Duodenal mucosa (tissue), 2 donors: ENCODE data around the gene NR1H4.
A peak's percentile ranks its signal among the peaks of the same experiment; 100 is the strongest.
"Not testable (repeated sequence)": the region's sequence is repeated elsewhere in the genome, so short reads cannot be mapped to it uniquely, and the experiment has no call there.

ENCODE experiments used
- H3K27ac ChIP-seq: one replicate; pipeline ENCODE4 v1.7.0; 2013; ENCODE audit warnings: low read depth, low read length
- H3K27me3 ChIP-seq, 2 donors: one replicate each; pipeline ENCODE4 v1.7.0; 2013; ENCODE audit warnings: low read length in 2 of 2, control low read depth in 1 of 2; ENCODE audit not compliant: insufficient read depth in 2 of 2, control insufficient read depth in 1 of 2
- H3K36me3 ChIP-seq, 2 donors: one replicate each; pipeline ENCODE4 v1.7.0; 2013; ENCODE audit warnings: low read length in 2 of 2, control low read depth in 1 of 2; ENCODE audit not compliant: insufficient read depth in 2 of 2, control insufficient read depth in 1 of 2
- H3K4me1 ChIP-seq, 2 donors: one replicate each; pipeline ENCODE4 v1.7.0; 2013; ENCODE audit warnings: low read length in 2 of 2, control low read depth in 1 of 2; ENCODE audit not compliant: insufficient read depth in 2 of 2, control insufficient read depth in 1 of 2
- H3K4me3 ChIP-seq, 2 donors: one replicate each; pipeline ENCODE4 v1.7.0; 2013; ENCODE audit warnings: low read length in 2 of 2, low read depth in 1 of 2
- H3K9ac ChIP-seq, 2 donors: one replicate each; pipeline ENCODE4 v1.7.0; 2013; ENCODE audit warnings: low read length in 2 of 2, low read depth in 1 of 2
- H3K9me3 ChIP-seq, 2 donors: one replicate each; pipeline ENCODE4 v1.7.0; 2013; ENCODE audit warnings: low read length in 2 of 2, control low read depth in 1 of 2; ENCODE audit not compliant: control insufficient read depth in 1 of 2

NR1H4 gene

GRCh38 chr12:100574187-100575074 is 100.8 kb downstream of the NR1H4 start:
- no peak overlapping the region for H3K27ac ChIP-seq
- H3K36me3 ChIP-seq = no peaks in the 10 kb centered on the region
- peak overlapping the region; percentile 78 to 85 for H3K9ac ChIP-seq
- H3K9me3 ChIP-seq = no peaks in the 10 kb centered on the region
- H3K4me3 ChIP-seq = peak overlapping the region; percentile 87 to 93
- peaks cover 13 to 14% of the 10 kb centered on the region in 2 donors for H3K4me1 ChIP-seq
- H3K27me3 ChIP-seq = peaks cover 0 to 4% of the 10 kb centered on the region in 2 donors

DNA sequence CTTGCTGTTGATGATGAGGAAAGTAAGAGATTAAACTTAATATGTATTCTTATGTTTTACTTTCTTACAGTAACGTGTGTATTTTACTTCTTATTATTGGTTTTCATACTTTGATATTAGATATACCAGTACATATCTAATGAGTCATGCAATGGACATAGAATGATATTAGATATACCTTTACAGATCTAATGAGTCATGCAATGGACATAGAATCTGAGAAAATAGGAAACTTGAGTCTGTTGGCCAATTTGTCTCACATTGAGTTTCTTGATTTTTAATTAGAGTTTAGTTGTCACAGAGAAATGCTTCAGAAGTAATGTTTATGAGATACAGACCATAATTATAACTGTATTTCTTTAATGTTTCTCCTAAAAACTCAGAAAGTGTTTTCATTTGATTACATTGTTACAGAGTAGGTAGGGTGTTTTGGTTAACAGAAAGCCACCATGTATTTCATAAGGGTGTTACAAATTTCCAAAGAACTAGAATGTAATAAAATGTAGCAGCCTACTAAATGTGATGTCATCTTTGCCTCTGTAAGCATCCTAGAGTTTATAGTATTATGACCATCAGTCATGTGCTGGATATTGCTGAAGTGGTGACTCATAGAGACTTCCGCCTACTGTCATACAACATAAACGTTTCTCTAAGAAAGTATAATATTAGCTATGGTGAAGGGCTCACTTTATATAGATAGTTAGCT is 102.8 kb downstream of the NR1H4 start:
- Histone ChIP-seq H3K4me1 (peaks cover 13 to 14% of the 10 kb centered on the region in 2 donors), H3K27ac (no peak overlapping the region), H3K27me3 (peaks cover 0 to 4% of the 10 kb centered on the region in 2 donors), H3K9me3 (no peaks in the 10 kb centered on the region), H3K4me3 (no peak overlapping the region), H3K36me3 (no peaks in the 10 kb centered on the region), H3K9ac (no peak overlapping the region)

DNA sequence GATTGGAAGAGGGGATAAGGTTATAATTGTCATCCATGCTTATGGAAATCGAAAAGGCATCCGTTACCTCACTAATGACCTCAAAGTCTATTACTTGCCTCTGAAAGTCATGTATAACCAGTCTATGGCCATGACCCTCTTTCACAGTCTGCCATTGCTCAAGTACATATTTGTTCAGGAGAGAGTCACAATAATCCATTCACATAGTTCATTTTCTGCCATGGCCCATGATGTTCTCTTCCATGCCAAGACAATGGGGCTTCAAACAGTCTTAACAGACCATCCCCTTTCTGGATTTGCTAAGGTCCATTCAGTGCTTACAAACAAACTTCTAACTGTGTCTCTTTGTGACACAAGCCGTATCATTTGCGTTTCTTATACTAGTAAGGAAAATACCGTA is 105.3 kb downstream of the NR1H4 start:
- H3K4me3 ChIP-seq = no peak overlapping the region
- H3K9me3 ChIP-seq = peaks cover 10 to 11% of the 10 kb centered on the region in 2 donors
- H3K36me3 ChIP-seq = no peaks in the 10 kb centered on the region
- no peak overlapping the region for H3K9ac ChIP-seq
- H3K27ac ChIP-seq = no peak overlapping the region
- H3K27me3 ChIP-seq = peaks cover 0 to 4% of the 10 kb centered on the region in 2 donors
- H3K4me1 ChIP-seq = peaks cover 8 to 13% of the 10 kb centered on the region in 2 donors

- no peaks in the 10 kb centered on the region for H3K27me3 ChIP-seq
- H3K4me1 ChIP-seq = peaks cover 0 to 4% of the 10 kb centered on the region in 2 donors
- H3K9ac ChIP-seq = no peak overlapping the region
- no peak overlapping the region for H3K4me3 ChIP-seq
- no peak overlapping the region for H3K27ac ChIP-seq
- H3K36me3 ChIP-seq = no peaks in the 10 kb centered on the region
- peaks cover 10 to 11% of the 10 kb centered on the region in 2 donors for H3K9me3 ChIP-seq
Measured at GRCh38 chr12:100579844-100580243, 106.2 kb downstream of the NR1H4 start.

DNA sequence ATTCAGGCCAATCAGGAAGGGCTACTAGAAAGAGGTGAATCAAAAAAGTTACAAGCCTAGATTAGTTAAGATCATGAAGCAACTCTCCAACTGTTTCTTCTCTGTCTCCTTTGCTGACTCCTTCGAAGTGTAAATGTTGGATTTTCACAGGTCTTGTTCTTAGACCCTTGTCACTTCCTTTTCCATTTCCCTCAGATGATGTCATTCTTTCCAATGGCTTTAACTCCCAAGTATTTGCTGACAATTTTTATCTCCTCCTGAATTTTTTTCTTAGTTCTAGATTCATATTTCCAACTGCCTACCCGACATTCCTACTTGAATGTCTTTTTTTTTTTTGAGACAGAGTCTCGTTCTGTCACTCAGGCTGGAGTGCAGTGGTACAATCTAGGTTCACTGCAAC is 110.6 kb downstream of the NR1H4 start:
- Histone ChIP-seq H3K36me3 (no peaks in the 10 kb centered on the region), H3K4me3 (no peak overlapping the region), H3K27ac (no peak overlapping the region), H3K9ac (no peak overlapping the region), H3K27me3 (no peaks in the 10 kb centered on the region), H3K9me3 (peaks cover 11 to 17% of the 10 kb centered on the region in 2 donors), H3K4me1 (no peaks in the 10 kb centered on the region)

DNA sequence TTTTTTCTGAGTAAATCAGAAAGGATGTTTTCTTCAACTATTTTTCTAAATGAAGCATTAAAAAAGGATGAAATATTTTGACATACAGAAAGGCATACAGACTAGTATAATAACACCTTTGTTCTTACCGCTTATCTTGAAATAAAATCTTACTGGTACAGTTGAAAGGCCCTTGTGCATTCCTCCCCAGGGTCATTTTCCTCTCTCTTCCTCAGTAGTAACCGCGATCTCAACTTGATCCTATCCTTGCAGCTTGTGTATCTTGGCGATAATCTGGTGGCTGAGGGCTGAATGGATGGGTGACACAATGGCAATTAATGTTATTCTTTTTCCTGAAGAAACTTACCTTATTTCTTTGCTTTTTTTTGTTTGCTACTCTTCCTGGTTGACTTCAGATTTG is 118.3 kb downstream of the NR1H4 start:
- no peak overlapping the region for H3K27ac ChIP-seq
- H3K9ac ChIP-seq = no peak overlapping the region
- peaks cover 0 to 4% of the 10 kb centered on the region in 2 donors for H3K4me1 ChIP-seq
- H3K27me3 ChIP-seq = no peaks in the 10 kb centered on the region
- no peak overlapping the region for H3K4me3 ChIP-seq
- H3K9me3 ChIP-seq = peaks cover 0 to 8% of the 10 kb centered on the region in 2 donors
- H3K36me3 ChIP-seq = no peaks in the 10 kb centered on the region

DNA sequence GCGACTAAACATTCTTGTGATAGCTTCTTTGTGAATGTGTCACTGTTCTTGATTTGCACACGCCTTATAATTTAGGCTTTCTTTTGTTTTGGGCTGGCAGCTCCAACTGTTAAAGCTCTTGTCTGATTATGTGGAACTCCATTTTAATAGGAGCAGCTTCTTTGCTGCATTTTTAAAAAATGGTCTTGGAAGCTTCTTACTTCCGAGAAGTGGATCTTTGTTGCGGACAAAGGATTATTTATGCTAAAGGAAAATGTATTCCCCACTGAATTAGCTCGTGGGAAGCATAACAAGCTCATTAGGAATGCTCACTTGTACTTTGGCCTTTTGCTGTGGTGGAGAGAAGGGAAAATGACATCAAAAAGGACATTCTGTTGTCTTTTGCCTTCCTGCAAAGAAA is 119.8 kb downstream of the NR1H4 start:
- H3K27ac ChIP-seq = no peak overlapping the region
- H3K4me3 ChIP-seq = no peak overlapping the region
- H3K9me3 ChIP-seq = peaks cover 0 to 3% of the 10 kb centered on the region in 2 donors
- peaks cover 0 to 4% of the 10 kb centered on the region in 2 donors for H3K4me1 ChIP-seq
- no peaks in the 10 kb centered on the region for H3K36me3 ChIP-seq
- H3K9ac ChIP-seq = no peak overlapping the region
- no peaks in the 10 kb centered on the region for H3K27me3 ChIP-seq

DNA sequence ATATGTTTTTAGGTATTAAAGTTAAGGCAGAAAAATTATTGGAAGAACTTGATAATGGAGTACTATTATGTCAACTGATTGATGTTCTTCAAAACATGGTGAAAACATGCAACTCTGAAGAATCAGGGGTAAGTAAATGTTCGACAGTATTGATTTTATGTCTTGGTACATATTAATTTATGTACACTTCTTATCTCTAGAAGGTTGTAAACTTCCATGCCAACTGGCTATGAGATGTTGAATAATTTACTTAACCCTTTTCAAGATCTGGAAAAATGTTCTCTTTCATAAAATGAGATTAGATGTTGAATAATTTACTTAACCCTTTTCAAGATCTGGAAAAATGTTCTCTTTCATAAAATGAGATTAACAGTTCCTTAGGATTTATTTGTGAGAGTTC is 128.0 kb downstream of the NR1H4 start:
- no peaks in the 10 kb centered on the region for H3K27me3 ChIP-seq
- H3K4me1 ChIP-seq = no peaks in the 10 kb centered on the region
- no peak overlapping the region for H3K27ac ChIP-seq

GRCh38 chr12:100602997-100603396 is 129.3 kb downstream of the NR1H4 start:
- not testable (repeated sequence) for H3K9me3 ChIP-seq, H3K27me3 ChIP-seq, H3K4me1 ChIP-seq, H3K4me3 ChIP-seq, H3K9ac ChIP-seq, H3K27ac ChIP-seq, H3K36me3 ChIP-seq

More for the DNA sequence above, 128.0 kb downstream of the NR1H4 start:
- no peaks in the 10 kb centered on the region for H3K9me3 ChIP-seq
- H3K36me3 ChIP-seq = no peaks in the 10 kb centered on the region
- H3K9ac ChIP-seq = no peak overlapping the region
- H3K4me3 ChIP-seq = no peak overlapping the region

GRCh38 chr12:100608776-100609175 is 135.1 kb downstream of the NR1H4 start:
- no peaks in the 10 kb centered on the region for H3K27me3 ChIP-seq
- H3K4me1 ChIP-seq = no peaks in the 10 kb centered on the region
- no peaks in the 10 kb centered on the region for H3K36me3 ChIP-seq
- no peak overlapping the region for H3K27ac ChIP-seq
- no peak overlapping the region for H3K4me3 ChIP-seq
- no peak overlapping the region for H3K9ac ChIP-seq
- H3K9me3 ChIP-seq = no peaks in the 10 kb centered on the region
